Neural progenitor cell (in vitro differentiated cells): ENCODE measurements around the gene LEPR. TPM values are rescaled to one million over a fixed set of nuclear protein-coding genes. Genes with fewer than 3 reads are reported as not detected.

Experiments
- DNase-seq: peaks from one replicate; pipeline ENCODE4 v3.0.0-alpha.2; 2016; ENCODE audit warnings: low spot score
- H2AFZ ChIP-seq: fragments of 200-600 bp; sonication (generic); replicated peaks from 2 replicates; pipeline ENCODE4 v1.6.1; 2016; ENCODE audit warnings: antibody characterized with exemption
- H3F3A ChIP-seq: fragments of 200-600 bp; sonication (generic); 2 replicates; pipeline ENCODE4 v1.6.1; 2016; ENCODE audit warnings: antibody characterized with exemption, low read depth
- H3K27ac ChIP-seq: fragments of 200-600 bp; sonication (generic); 2 replicates; pipeline ENCODE4 v1.5.1; 2016; ENCODE audit warnings: mild to moderate bottlenecking
- H3K27me3 ChIP-seq: fragments of 200-600 bp; sonication (generic); 2 replicates; pipeline ENCODE4 v1.6.1; 2016; ENCODE audit warnings: mild to moderate bottlenecking, moderate library complexity
- H3K36me3 ChIP-seq: fragments of 200-600 bp; sonication (generic); 2 replicates; pipeline ENCODE4 v1.5.1; 2016
- H3K4me1 ChIP-seq: fragments of 200-600 bp; sonication (generic); 2 replicates; pipeline ENCODE4 v1.6.1; 2016; ENCODE audit warnings: mixed run types
- H3K4me2 ChIP-seq: fragments of 200-600 bp; sonication (generic); 2 replicates; pipeline ENCODE4 v1.6.1; 2016
- H3K4me3 ChIP-seq: fragments of 200-600 bp; sonication (generic); 2 replicates; pipeline ENCODE4 v1.5.1; 2016
- H3K79me2 ChIP-seq: fragments of 200-600 bp; sonication (generic); 2 replicates; pipeline ENCODE4 v1.6.1; 2016; ENCODE audit warnings: low read depth
- H3K9ac ChIP-seq: fragments of 200-600 bp; sonication (generic); 2 replicates; pipeline ENCODE4 v1.6.1; 2016
- H3K9me3 ChIP-seq: fragments of 200-600 bp; sonication (generic); 2 replicates; pipeline ENCODE4 v1.5.1; 2016; ENCODE audit warnings: low read depth
- H4K20me1 ChIP-seq: fragments of 200-600 bp; sonication (generic); 2 replicates; pipeline ENCODE4 v1.6.1; 2016; ENCODE audit warnings: low read depth
- H3K27ac Mint-ChIP-seq: 3 replicates; pipeline ENCODE4 v1.8.0; 2021; ENCODE audit warnings: mixed read lengths
- H3K27me3 Mint-ChIP-seq: 2 replicates; pipeline ENCODE4 v1.8.0; 2022; ENCODE audit warnings: low read depth, mild to moderate bottlenecking, inconsistent platforms, moderate library complexity, mixed read lengths; ENCODE audit not compliant: insufficient read depth
- H3K36me3 Mint-ChIP-seq: 3 replicates; pipeline ENCODE4 v1.8.0; 2021; ENCODE audit warnings: mixed read lengths
- H3K4me1 Mint-ChIP-seq: 3 replicates; pipeline ENCODE4 v1.8.0; 2021; ENCODE audit warnings: mixed read lengths
- H3K4me3 Mint-ChIP-seq: 3 replicates; pipeline ENCODE4 v1.8.0; 2021; ENCODE audit warnings: mild to moderate bottlenecking, moderate library complexity, mixed read lengths
- H3K9me3 Mint-ChIP-seq: 3 replicates; pipeline ENCODE4 v1.8.0; 2020; ENCODE audit warnings: mixed read lengths
- EZH2 ChIP-seq: fragments of 200-600 bp; sonication (generic); IDR thresholded peaks from 2 replicates; pipeline ENCODE4 v1.6.1; 2017; ENCODE audit warnings: antibody characterized with exemption, mild to moderate bottlenecking, moderate library complexity
- EZH2phosphoT487 ChIP-seq: fragments of 200-600 bp; sonication (generic); IDR thresholded peaks from 2 replicates; pipeline ENCODE4 v1.6.1; 2017; ENCODE audit warnings: antibody characterized with exemption
- total RNA-seq: library from RNA; depleted of rRNA; stranded (reverse); fragments of >200 nt; gene quantifications from 2 replicates; pipeline ENCODE4 v1.2.3, GENCODE V29; 2015; ENCODE audit warnings: low replicate concordance
- TF ChIP-seq, protein P1 (sequence below): fragments of 200-600 bp; sonication (generic); IDR thresholded peaks from 2 replicates; pipeline ENCODE4 v1.5.1; 2017; ENCODE audit warnings: antibody characterized with exemption, mild to moderate bottlenecking

LEPR gene
- total RNA-seq, 1 donor from 2014 or later = 15.2 TPM

GRCh38 chr1:65409816-65410326, 10.6 kb upstream of the LEPR start:
- TF ChIP-seq EZH2 (no peak), EZH2phosphoT487 (no peak)
- TF ChIP-seq, protein P1, sequence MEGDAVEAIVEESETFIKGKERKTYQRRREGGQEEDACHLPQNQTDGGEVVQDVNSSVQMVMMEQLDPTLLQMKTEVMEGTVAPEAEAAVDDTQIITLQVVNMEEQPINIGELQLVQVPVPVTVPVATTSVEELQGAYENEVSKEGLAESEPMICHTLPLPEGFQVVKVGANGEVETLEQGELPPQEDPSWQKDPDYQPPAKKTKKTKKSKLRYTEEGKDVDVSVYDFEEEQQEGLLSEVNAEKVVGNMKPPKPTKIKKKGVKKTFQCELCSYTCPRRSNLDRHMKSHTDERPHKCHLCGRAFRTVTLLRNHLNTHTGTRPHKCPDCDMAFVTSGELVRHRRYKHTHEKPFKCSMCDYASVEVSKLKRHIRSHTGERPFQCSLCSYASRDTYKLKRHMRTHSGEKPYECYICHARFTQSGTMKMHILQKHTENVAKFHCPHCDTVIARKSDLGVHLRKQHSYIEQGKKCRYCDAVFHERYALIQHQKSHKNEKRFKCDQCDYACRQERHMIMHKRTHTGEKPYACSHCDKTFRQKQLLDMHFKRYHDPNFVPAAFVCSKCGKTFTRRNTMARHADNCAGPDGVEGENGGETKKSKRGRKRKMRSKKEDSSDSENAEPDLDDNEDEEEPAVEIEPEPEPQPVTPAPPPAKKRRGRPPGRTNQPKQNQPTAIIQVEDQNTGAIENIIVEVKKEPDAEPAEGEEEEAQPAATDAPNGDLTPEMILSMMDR = no peak
- Histone ChIP-seq H3K27ac (no peak overlapping the region), H3F3A (no peaks in the 10 kb centered on the region), H3K36me3 (no peaks in the 10 kb centered on the region), H3K79me2 (no peaks in the 10 kb centered on the region), H3K4me2 (no peak overlapping the region), H2AFZ (no peak overlapping the region), H3K9me3 (no peaks in the 10 kb centered on the region), H3K4me3 (no peak overlapping the region), H3K27me3 (no peaks in the 10 kb centered on the region), H3K4me1 (no peaks in the 10 kb centered on the region), H4K20me1 (no peaks in the 10 kb centered on the region), H3K9ac (no peak overlapping the region)
- no peak for DNase-seq
- H3K4me3 Mint-ChIP-seq = no peak overlapping the region
- no peak overlapping the region for H3K27ac Mint-ChIP-seq
- peaks cover 7% of the 10 kb centered on the region for H3K27me3 Mint-ChIP-seq
- no peaks in the 10 kb centered on the region for H3K4me1 Mint-ChIP-seq
- H3K9me3 Mint-ChIP-seq = no peaks in the 10 kb centered on the region
- no peaks in the 10 kb centered on the region for H3K36me3 Mint-ChIP-seq

DNA sequence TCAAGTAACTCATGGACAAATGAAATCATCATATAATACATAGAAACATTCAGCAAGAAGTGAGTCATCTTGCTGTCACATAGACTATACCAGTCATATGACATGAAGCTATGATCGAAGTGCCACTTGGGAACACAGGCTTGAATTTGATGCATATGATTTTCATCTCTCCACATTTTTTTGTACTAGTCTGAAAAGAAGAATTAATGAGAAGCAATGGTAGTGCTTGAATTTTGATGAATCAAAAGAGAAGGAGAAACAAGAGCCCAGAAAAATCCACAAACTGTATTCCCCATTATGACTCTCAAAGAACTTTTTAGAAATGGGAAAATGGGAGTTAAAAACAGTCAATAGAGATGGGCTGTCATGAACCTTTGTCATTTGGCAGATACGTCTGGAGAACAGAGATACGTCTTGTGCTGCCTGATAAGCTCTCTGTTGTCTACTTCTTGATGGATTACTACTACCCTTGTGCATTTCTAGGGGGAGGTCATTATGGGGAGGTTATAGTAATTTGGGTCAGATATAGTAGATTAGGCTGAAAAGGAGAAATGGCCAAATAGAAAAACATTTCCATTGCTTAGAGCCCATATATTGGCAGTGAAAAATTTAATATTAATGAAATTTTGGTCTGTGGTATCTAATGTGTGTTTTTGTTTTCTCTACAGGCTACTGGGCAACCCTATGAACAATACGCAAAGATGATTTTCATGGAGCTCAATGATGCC, 8.0 kb upstream of the LEPR start:
- no peaks in the 10 kb centered on the region for H4K20me1 ChIP-seq
- no peaks in the 10 kb centered on the region for H3K9me3 Mint-ChIP-seq
- H3F3A ChIP-seq = no peaks in the 10 kb centered on the region
- H3K4me3 ChIP-seq = no peak overlapping the region
- no peak overlapping the region for H2AFZ ChIP-seq
- no peaks in the 10 kb centered on the region for H3K79me2 ChIP-seq
- H3K27ac ChIP-seq = no peak overlapping the region
- H3K36me3 Mint-ChIP-seq = no peaks in the 10 kb centered on the region
- peaks cover 2% of the 10 kb centered on the region for H3K27me3 Mint-ChIP-seq
- no peaks in the 10 kb centered on the region for H3K4me1 Mint-ChIP-seq
- H3K27me3 ChIP-seq = no peaks in the 10 kb centered on the region
- no peak overlapping the region for H3K9ac ChIP-seq
- no peaks in the 10 kb centered on the region for H3K36me3 ChIP-seq
- no peaks in the 10 kb centered on the region for H3K4me1 ChIP-seq
- H3K4me3 Mint-ChIP-seq = no peak overlapping the region
- no peak for DNase-seq
- H3K9me3 ChIP-seq = no peaks in the 10 kb centered on the region
- H3K4me2 ChIP-seq = no peak overlapping the region
- no peak overlapping the region for H3K27ac Mint-ChIP-seq
- no peak for TF ChIP-seq EZH2phosphoT487

DNA sequence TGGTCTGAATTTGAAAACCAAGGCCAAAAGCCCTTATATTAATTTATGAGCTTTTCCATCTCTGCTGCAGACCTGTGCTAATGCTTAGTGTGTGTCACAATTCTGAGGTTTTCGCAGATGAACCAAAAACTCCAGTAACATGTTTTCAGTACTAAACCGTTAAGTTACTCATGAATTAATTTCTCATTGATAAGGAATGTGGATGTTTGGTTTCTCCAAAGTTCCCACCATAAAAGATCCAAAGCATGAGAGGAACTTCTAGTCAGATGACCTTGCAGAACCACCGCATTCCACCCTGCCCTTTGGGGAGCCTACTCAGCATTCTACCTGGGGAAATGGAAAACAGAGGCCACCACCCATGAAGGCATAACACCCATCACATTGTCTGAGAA, 7.5 kb upstream of the LEPR start:
- H4K20me1 ChIP-seq = no peaks in the 10 kb centered on the region
- no peak for TF ChIP-seq EZH2
- TF ChIP-seq, protein P1 = no peak
- TF ChIP-seq EZH2phosphoT487 = no peak
- H3K4me3 Mint-ChIP-seq = no peak overlapping the region

DNA sequence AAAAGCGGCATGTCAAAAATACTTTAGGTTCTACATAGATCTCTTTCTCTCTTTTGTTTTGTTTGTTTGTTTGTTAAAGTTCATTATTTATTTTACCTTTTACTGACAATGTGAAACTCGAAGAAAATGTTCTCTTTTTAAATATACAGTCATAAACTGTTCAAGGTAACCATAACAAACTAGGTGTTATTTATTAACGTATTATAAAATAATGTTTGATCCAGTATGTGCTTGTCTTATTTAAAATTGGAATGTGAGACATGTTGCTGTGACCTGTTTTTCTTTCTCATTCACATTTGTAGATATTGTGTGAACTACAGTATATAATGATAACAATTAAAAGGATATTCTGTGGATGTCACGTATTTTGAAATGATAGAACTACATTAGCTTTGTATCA, 5.9 kb upstream of the LEPR start:
- peaks cover 6% of the 10 kb centered on the region for H3K4me1 Mint-ChIP-seq
- Histone ChIP-seq H3K4me2 (no peak overlapping the region), H3K4me1 (peaks cover 4% of the 10 kb centered on the region), H3K9ac (no peak overlapping the region), H3K79me2 (no peaks in the 10 kb centered on the region), H3K27me3 (no peaks in the 10 kb centered on the region), H4K20me1 (no peaks in the 10 kb centered on the region), H3K27ac (no peak overlapping the region), H3K4me3 (no peak overlapping the region), H3K36me3 (no peaks in the 10 kb centered on the region), H3K9me3 (no peaks in the 10 kb centered on the region), H3F3A (peaks cover 9% of the 10 kb centered on the region), H2AFZ (no peak overlapping the region)
- no peak for DNase-seq
- H3K9me3 Mint-ChIP-seq = no peaks in the 10 kb centered on the region
- no peaks in the 10 kb centered on the region for H3K27me3 Mint-ChIP-seq
- no peaks in the 10 kb centered on the region for H3K36me3 Mint-ChIP-seq
- H3K27ac Mint-ChIP-seq = no peak overlapping the region
- no peak overlapping the region for H3K4me3 Mint-ChIP-seq
- no peak for TF ChIP-seq EZH2

More for the DNA sequence above, 7.5 kb upstream of the LEPR start:
- DNase-seq = no peak
- no peak overlapping the region for H3K27ac Mint-ChIP-seq
- H3K4me1 Mint-ChIP-seq = no peaks in the 10 kb centered on the region
- Histone ChIP-seq H3K36me3 (no peaks in the 10 kb centered on the region), H3K4me1 (no peaks in the 10 kb centered on the region), H3K4me2 (no peak overlapping the region), H3K79me2 (no peaks in the 10 kb centered on the region), H3K9ac (no peak overlapping the region), H3K9me3 (no peaks in the 10 kb centered on the region), H3K27ac (no peak overlapping the region), H3F3A (no peaks in the 10 kb centered on the region), H2AFZ (no peak overlapping the region), H3K4me3 (no peak overlapping the region), H3K27me3 (no peaks in the 10 kb centered on the region)
- no peaks in the 10 kb centered on the region for H3K9me3 Mint-ChIP-seq
- peaks cover 2% of the 10 kb centered on the region for H3K27me3 Mint-ChIP-seq
- no peaks in the 10 kb centered on the region for H3K36me3 Mint-ChIP-seq
